ENCODE measurements around the gene STK24.

Gene STK24

DNA sequence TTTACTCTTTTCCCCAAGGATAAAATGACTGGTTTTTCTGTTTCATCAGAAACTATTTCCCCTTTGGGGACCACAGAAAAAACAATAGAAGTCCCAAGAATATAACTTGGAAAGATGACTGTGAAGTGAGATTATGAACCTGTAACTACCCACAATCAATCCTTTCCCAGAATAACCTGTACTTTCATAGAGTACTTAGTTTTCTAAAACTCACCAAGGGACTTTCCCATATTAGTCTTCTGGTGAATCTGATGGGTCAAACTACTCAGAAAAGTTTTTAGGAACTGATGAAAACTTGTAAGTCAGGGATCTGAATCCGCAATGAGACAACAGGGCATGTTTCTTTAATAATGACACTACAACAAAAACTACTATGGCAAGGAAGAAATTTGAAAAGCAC, 62.6 kb downstream of the STK24 start:
- TF ChIP-seq, protein P1, sequence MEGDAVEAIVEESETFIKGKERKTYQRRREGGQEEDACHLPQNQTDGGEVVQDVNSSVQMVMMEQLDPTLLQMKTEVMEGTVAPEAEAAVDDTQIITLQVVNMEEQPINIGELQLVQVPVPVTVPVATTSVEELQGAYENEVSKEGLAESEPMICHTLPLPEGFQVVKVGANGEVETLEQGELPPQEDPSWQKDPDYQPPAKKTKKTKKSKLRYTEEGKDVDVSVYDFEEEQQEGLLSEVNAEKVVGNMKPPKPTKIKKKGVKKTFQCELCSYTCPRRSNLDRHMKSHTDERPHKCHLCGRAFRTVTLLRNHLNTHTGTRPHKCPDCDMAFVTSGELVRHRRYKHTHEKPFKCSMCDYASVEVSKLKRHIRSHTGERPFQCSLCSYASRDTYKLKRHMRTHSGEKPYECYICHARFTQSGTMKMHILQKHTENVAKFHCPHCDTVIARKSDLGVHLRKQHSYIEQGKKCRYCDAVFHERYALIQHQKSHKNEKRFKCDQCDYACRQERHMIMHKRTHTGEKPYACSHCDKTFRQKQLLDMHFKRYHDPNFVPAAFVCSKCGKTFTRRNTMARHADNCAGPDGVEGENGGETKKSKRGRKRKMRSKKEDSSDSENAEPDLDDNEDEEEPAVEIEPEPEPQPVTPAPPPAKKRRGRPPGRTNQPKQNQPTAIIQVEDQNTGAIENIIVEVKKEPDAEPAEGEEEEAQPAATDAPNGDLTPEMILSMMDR (conservative IDR thresholded peaks at IDR 0.05), result no peak
- TF ChIP-seq ZFX (IDR thresholded peaks at IDR 0.05), result no peak
- H3K27ac ChIP-seq, result no peak overlapping the region

DNA sequence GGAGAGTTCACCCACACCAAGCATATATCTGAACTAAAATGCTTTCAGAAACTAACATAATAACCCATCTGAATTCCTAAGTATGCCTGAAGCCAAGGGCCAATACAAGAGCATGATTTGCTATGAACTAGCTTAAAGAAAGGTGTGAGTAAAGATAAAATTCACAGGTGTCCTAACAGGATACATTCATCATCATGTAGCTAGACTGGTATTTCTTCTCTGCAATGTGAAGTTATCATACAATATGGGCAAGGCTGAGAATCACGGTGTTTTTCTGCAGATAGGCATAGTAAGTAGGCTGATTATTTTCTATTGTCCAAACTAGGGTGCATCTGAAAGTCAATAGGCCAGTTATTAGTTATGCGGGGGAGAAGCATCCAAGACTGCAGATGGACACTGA, 63.1 kb downstream of the STK24 start:
- H3K27ac ChIP-seq, result no peak overlapping the region
- TF ChIP-seq, protein P1 (conservative IDR thresholded peaks at IDR 0.05), result no peak
- TF ChIP-seq ZFX (IDR thresholded peaks at IDR 0.05), result no peak

DNA sequence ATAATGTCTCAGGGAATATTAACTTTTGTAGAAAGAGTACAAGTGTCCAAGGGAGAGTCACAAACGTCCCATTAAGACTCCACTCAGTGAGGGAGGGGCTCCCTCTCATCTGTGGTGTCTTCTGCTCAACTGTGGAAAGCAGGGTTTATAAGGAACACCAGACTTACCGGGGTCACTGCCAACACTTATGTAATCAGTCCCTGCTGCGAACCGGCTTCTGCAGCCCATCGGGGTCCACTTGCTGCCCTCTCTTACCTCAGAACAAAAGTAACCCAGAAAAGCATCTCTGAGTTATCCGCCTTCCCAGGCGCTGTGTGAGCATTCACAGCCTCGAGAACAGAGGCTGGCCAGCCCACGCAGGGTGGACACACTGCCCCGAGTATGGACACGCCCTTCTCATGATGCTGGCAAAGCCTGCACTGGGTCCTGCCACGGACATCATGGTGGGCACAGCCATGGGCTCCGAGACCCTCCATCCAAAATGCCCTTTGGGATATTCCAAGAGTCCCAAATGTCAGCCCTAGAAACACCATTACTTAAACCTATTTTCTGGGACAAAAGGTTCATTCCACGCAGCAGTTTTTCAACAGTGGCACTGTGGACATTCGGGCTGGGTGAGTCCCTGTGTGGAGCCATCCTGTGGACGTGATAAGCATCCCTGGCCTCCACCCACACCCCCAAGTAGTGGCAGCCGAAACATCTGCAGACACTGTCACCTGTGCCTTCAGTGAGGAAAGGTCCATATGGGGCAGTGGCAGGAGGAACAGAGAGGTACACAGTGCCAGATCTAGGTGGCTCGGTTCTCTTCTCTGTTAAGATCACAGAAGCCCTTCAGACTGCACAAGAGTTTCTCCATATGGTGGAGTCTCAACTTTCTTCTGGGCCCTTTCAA, 63.9 kb downstream of the STK24 start:
- no peak overlapping the region for H3K27ac ChIP-seq
- no peak for TF ChIP-seq ZFX (IDR thresholded peaks at IDR 0.05)
- TF ChIP-seq, protein P1 (conservative IDR thresholded peaks at IDR 0.05), result no peak

DNA sequence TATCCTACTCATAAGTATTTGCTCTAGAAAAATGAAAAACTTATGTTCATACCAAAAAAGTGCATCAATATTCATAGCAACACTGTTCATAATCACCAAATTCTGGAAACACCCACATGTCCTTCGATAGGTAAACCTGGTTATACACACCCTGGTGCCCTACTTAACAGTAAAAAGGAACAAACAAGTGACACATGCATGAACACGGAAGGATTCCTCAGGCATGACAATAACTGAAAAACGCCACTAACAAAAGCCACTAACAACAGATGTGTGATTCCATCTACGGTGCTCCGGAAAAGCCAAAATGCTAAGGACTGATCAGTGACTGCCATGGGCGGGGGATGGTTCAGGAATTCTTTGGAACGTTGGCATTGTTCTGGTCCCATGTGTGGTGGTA, 65.5 kb downstream of the STK24 start:
- H3K27ac ChIP-seq, result no peak overlapping the region
- TF ChIP-seq, protein P1 (conservative IDR thresholded peaks at IDR 0.05), result no peak
- TF ChIP-seq ZFX (IDR thresholded peaks at IDR 0.05), result no peak

DNA sequence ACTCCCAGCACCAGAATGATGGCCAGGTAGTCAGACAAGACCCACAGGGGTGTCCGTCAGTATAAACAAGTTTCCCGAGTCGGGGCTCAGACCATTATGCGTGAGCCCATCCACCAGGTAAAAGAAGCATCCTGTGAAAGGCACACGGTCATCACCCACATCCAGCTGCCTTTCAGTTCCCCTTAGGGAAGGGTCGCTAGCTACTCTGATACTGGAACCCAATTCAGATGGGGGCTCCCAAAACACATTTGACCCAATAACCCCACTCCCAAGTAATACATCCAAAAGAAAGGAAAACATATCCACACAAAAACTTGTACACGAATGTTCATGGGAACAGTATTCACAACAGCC, 66.8 kb downstream of the STK24 start:
- H3K27ac ChIP-seq, result no peak overlapping the region
- TF ChIP-seq ZFX (IDR thresholded peaks at IDR 0.05), result no peak
- TF ChIP-seq, protein P1 (conservative IDR thresholded peaks at IDR 0.05), result no peak

DNA sequence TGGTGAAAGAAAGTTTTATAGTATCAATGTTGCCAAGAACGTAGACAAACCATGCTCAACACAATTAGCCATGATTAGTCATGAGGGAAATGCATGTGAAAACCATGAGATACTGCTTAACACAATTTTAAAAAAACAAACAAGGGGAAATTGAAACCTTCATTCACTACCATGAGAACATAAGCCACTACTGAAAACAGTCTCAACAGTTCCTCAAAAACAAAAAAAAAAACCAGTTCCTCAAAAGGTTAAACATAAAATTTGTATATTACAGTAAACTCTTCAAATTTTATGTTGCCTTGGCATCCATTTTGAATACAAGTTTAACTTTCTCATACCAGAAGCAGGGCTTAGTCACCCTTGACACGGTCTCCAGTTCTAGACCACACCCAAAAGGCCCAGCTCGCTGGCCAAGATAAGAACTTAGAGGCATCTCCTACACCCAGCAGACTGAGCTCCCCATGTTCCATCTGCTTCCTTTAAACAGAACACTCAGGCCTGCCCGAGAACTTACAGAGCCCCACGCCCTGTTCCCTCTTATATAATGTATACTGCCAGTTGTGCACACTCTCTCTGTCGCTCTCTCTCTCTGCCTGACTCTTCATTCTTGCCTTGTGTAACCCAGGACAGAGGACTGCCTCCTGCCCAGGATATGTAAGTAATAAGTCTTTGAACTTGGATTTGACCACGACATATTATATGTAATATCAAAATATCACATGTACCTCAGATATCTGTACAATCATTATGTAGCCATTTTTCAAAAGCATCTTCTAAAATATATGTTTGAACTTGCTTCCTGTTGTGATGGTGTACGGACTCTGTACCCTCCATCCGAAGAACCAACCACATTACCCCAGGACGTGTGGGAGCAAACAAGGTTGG, 67.4 kb downstream of the STK24 start:
- no peak overlapping the region for H3K27ac ChIP-seq
- TF ChIP-seq, protein P1 (conservative IDR thresholded peaks at IDR 0.05), result no peak
- TF ChIP-seq ZFX (IDR thresholded peaks at IDR 0.05), result no peak

DNA sequence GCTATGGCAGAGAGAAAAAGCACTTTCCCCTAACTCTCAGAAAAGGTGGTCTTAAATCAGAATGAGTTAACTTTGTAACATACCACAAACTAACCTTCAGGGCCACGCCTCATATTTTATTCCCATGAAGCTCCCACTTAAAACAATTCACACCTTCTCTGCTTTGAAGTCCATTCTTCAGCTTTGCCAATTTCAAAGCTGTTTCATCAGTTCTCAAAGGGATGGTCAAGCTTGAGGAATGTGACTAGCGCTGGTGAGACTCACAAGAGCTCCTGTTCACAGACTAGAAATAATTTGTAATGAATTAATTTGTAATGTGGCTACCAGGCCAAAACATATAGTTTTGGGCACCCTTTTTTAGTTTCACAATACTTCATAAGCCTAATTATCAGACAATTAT, 68.2 kb downstream of the STK24 start:
- no peak for TF ChIP-seq ZFX (IDR thresholded peaks at IDR 0.05)
- TF ChIP-seq, protein P1 (conservative IDR thresholded peaks at IDR 0.05), result no peak
- H3K27ac ChIP-seq, result no peak overlapping the region
